22Rv1 (cell line): ENCODE measurements around the gene DLL3.

Source experiments
- ZFX ChIP-seq: fragments of 450-650 bp; IDR thresholded peaks from 2 replicates; pipeline ENCODE4 v1.6.1; 2017; ENCODE audit warnings: antibody characterized with exemption, borderline replicate concordance
- TF ChIP-seq, protein P1 (sequence below): fragments of 450-650 bp; IDR thresholded peaks from 2 replicates; pipeline ENCODE4 v1.5.1; 2017; ENCODE audit warnings: mild to moderate bottlenecking

DNA sequence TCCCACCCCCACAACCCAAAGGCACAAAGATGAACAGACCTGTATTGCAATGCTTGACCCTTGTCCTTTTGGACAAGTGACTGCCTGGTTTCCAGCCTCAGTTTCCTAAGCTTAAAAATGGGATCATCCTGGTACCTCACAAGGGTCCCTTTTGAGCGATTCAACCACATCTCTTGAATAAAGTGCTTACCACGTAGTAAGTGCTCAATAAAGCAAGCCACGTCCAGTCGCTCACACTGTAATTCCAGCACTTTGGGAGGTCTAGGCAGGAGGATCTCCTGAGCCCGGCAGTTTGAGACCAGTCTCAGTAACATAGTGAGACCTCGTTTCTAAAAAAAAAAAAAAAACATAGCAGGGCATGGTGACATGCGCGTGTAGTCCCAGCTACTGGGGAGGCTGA lies 1.2 kb downstream of the DLL3 start:
- TF ChIP-seq, protein P1, sequence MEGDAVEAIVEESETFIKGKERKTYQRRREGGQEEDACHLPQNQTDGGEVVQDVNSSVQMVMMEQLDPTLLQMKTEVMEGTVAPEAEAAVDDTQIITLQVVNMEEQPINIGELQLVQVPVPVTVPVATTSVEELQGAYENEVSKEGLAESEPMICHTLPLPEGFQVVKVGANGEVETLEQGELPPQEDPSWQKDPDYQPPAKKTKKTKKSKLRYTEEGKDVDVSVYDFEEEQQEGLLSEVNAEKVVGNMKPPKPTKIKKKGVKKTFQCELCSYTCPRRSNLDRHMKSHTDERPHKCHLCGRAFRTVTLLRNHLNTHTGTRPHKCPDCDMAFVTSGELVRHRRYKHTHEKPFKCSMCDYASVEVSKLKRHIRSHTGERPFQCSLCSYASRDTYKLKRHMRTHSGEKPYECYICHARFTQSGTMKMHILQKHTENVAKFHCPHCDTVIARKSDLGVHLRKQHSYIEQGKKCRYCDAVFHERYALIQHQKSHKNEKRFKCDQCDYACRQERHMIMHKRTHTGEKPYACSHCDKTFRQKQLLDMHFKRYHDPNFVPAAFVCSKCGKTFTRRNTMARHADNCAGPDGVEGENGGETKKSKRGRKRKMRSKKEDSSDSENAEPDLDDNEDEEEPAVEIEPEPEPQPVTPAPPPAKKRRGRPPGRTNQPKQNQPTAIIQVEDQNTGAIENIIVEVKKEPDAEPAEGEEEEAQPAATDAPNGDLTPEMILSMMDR, result no peak
- no peak for TF ChIP-seq ZFX
